ENCODE measurements around the gene L1TD1.
"Not testable (repeated sequence)": the region's sequence is repeated elsewhere in the genome, so short reads cannot be mapped to it uniquely, and the experiment has no call there.

L1TD1 gene

DNA sequence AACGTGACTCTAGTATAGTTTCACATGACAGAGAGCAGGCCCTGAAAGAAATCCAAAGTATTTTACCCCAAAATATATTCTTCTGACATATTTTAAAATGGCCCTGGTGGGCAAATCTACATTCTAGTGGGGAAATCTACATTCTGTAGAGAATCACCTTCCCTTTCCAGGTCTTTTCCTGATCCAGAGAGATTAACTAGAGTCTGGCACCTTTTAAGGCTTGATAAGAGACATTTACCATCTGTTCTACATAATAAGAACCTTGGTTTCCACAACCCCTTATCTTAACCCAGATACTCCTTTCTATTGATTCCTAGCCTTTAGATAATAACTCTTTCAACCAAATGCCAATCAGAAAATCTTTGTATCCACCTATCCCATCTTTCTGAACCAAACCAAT, 17.0 kb upstream of the L1TD1 start:
- no peak for TF ChIP-seq CTCF (IDR thresholded peaks at IDR 0.05; ENCODE audit: unreplicated experiment in 3 of 3)
- H3K4me1 Mint-ChIP-seq = peaks cover 30% of the 10 kb centered on the region
- no peaks in the 10 kb centered on the region for H3K36me3 Mint-ChIP-seq (ENCODE audit: low read depth)
- no peaks in the 10 kb centered on the region for H3K9me3 Mint-ChIP-seq
- H3K27me3 Mint-ChIP-seq (ENCODE audit: low read depth) = peaks cover 4% of the 10 kb centered on the region
- H3K4me3 Mint-ChIP-seq = no peak overlapping the region
- no peak overlapping the region for H3K27ac Mint-ChIP-seq

- no peak for TF ChIP-seq CTCF (IDR thresholded peaks at IDR 0.05; ENCODE audit: unreplicated experiment in 3 of 3)
- Mint-ChIP-seq H3K27me3 (ENCODE audit: low read depth) (peaks cover 4% of the 10 kb centered on the region), H3K9me3 (no peaks in the 10 kb centered on the region), H3K4me3 (no peak overlapping the region), H3K4me1 (peaks cover 38% of the 10 kb centered on the region), H3K36me3 (ENCODE audit: low read depth) (no peaks in the 10 kb centered on the region), H3K27ac (no peak overlapping the region)
These were observed 16.3 kb upstream of the L1TD1 start for GRCh38 chr1:62178372-62178771.

DNA sequence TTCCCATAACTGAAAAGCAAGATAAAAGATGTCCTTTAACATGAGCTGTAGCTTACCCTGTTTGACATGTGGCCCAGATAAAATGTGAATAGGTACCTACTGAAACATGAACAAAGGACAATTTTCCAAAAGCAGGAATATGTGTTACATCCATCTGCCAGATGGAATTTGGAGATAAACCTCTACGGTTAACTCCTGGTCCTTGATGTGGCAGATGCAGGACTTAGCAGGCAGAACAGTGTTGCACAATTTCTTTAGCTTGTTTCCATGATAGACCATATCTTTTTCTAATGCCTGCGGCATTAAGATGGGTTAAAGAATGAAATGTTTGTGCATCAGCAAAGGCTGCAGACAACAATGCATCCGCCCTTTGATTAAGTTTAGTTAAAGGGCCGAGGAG, 14.6 kb upstream of the L1TD1 start:
- peaks cover 44% of the 10 kb centered on the region for H3K4me1 Mint-ChIP-seq
- not testable (repeated sequence) for H3K27ac Mint-ChIP-seq; H3K4me3 Mint-ChIP-seq; H3K36me3 Mint-ChIP-seq (ENCODE audit: low read depth); H3K27me3 Mint-ChIP-seq (ENCODE audit: low read depth); H3K9me3 Mint-ChIP-seq

GRCh38 chr1:62180639-62181038, 14.0 kb upstream of the L1TD1 start:
- no peaks in the 10 kb centered on the region for H3K9me3 Mint-ChIP-seq
- no peaks in the 10 kb centered on the region for H3K36me3 Mint-ChIP-seq (ENCODE audit: low read depth)
- peaks cover 44% of the 10 kb centered on the region for H3K4me1 Mint-ChIP-seq
- peak overlapping the region in 1 of 3 experiments; percentile 44 for H3K27ac Mint-ChIP-seq
- no peak for TF ChIP-seq CTCF (IDR thresholded peaks at IDR 0.05; ENCODE audit: unreplicated experiment in 3 of 3)
- no peak overlapping the region for H3K4me3 Mint-ChIP-seq
- H3K27me3 Mint-ChIP-seq (ENCODE audit: low read depth) = peaks cover 7% of the 10 kb centered on the region

- Mint-ChIP-seq H3K36me3 (ENCODE audit: low read depth) (no peaks in the 10 kb centered on the region), H3K4me1 (peaks cover 44% of the 10 kb centered on the region), H3K27me3 (ENCODE audit: low read depth) (peaks cover 7% of the 10 kb centered on the region), H3K9me3 (no peaks in the 10 kb centered on the region), H3K4me3 (no peak overlapping the region), H3K27ac (peak overlapping the region; percentile 37 to 88 (median 74))
- TF ChIP-seq CTCF (IDR thresholded peaks at IDR 0.05; ENCODE audit: unreplicated experiment in 3 of 3) = no peak
These were observed 13.1 kb upstream of the L1TD1 start for GRCh38 chr1:62181532-62181931.

DNA sequence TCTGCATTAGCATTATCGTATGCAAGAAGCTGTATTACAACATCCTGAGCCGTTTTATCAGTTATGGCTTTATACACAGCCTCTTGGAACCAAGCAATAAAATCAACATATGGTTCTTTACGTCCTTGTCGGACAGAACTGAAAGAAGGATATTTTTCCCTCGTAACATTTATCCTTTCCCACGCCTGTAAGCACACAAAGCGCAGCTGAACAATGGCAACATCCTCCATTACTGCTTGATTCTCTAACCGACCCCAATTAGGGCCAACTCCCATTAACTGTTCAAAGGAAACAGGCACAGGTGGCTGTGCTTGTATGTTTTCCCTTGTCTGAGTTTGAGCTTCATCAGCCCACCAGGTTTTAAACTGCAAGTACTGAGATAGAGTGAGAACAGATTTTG, 12.5 kb upstream of the L1TD1 start:
- not testable (repeated sequence) for H3K27me3 Mint-ChIP-seq (ENCODE audit: low read depth); H3K4me3 Mint-ChIP-seq; H3K9me3 Mint-ChIP-seq; H3K36me3 Mint-ChIP-seq (ENCODE audit: low read depth)
- Mint-ChIP-seq H3K27ac (peak overlapping the region; percentile 37 to 88 (median 74)), H3K4me1 (peaks cover 44% of the 10 kb centered on the region)

DNA sequence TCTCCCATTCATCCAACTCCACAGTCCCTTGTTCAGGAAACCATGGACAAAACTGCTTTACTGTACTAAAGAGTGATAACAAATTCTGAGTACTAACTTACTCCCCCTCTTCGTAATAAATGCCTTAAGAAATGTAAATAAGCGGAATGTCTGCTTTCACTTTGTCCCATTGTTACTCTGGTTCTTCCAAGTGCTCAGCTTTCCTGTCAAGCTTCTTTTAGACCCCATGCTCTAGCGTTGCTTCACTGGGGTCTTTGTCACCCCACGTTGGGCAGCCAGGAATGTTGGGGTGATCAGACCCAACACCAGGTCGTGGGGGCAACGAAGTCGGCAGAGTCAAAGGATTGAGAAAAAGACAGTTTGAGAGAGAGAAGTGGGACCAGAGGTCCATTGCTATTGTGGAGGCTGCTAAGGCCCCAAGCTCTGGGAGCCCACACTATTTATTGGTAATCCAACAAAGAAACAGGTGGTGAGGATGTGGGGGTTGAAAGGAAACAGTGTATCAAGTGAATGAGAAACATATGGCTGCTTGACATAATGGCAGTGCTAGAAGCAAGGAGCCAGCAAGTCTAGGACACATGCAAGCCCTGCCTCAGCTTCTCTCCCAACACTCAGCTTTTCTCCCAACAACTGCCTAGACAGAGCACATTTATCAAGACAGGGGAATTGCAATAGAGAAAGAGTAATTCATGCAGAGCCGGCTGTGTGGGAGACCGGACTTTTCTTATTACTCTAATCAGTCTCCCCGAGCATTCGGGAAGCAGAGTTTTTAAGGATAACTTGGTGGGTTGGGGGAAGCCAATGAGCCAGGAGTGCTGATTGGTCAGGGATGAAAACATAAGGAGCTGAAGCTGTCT, 11.3 kb upstream of the L1TD1 start:
- Mint-ChIP-seq H3K4me1 (peaks cover 39% of the 10 kb centered on the region), H3K27ac (peak overlapping the region; percentile 60 to 88 (median 86)), H3K4me3 (peak overlapping the region in 2 of 3 experiments; percentile 15 to 23)
- H3K27me3 Mint-ChIP-seq (ENCODE audit: low read depth); H3K9me3 Mint-ChIP-seq; H3K36me3 Mint-ChIP-seq (ENCODE audit: low read depth): not testable (repeated sequence)

Data from nephron (organoid).